Measurements from ENCODE around the gene CCDC110.

Gene CCDC110

DNA sequence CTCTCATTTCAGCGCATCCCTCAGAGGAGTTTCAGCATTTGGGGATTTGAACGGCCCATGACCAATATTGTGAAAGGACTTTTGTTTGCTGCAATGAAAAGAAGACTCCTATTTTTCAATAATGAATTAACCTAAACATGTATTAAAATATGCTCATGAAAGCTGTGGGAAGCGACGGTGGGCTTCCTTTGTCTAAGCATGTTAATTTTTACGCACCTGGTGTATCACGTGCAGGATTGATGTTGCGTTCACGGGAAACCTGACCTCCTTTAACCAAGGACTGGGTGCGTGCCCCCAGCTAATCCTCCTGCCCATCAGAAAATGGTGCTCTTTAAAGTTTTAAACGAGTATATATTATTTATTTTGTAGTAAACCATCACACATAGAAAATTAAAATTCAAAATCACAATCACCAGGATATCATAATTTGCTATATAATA is 590 bp upstream of the CCDC110 start:
- no peak for DNase-seq (ENCODE audit: low read depth in 2 of 2)

DNA sequence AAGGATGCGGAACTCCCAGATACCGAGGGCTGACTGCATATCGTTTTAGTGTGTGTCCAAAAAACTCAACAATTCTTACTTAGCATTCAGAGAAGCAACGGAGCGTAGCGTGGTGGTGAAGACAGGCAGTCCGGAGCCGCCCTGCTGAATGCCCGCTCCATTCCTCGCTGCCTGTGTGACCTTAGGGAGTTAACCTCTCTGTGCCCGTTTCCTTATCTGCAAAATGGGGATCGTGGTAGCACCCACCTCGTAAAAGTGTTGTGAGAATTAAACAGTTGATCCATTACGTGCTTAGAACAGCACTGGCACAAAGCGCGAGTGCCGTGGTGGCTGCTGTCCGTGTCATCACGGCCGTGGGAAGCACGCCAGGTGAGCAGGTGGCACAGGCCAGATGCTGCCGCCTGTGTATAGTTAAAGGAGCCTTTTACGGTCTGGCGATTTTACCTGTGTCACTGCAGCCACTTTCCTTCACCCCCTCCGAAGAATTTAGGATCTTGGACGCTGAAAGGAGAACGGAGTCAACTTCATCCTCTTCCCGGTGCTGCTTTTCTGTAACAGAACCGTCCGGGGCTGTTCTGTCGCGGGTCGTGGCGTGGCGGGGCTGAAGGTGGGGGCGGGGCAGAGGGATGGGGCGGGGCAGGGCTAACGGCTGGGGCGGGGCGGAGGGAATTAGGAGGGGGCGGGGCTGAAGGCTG is 885 bp downstream of the CCDC110 start:
- DNase-seq (ENCODE audit: low read depth in 2 of 2): no peak

DNA sequence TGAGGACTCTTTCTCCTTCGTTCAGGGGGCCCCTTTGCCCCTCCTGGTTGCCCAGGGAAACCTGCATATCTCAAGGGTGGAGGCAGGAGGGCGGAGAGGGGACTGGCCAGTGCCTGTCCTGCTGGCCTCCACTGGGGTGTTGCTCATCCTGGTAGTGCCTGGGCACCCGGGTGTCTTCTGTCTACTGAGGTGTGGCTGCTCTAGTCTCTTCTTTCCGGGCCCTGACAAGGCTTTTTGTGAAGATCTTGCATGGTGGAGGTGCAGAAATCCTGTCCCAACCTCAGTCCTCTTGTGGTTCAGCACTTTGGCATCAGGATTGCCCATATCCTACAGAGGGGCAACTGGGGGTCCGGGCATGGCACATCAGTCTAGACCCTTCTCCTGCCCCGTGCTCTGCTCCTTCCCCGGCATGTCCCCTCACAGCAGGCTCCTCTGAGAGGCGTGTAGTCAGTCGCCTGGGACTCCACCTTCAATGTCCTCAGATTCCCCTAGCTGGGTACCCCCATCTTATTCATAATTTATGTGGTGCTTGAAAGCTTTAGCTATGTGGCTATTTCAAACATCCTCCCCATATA is 1.9 kb downstream of the CCDC110 start:
- DNase-seq (ENCODE audit: low read depth in 2 of 2): no peak

DNA sequence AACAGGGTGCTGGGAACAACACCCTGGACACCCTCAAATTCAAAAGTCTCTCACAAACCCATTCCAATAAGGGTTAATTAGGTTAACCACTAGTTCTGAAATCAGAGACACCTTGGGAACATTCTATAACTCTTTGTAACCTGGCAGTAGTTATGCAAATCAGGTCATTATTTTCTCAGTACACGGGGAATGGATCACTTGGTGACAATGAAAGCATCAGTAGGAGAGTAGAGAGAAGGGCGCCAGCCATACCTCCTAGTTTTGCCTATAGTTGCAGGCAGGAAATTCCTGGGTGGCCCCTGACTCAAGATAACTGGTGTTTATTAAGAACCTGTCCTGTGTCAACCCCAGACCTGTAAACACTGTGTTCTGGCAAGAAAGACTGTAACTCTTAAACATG is 2.5 kb downstream of the CCDC110 start:
- DNase-seq (ENCODE audit: low read depth in 2 of 2): no peak

DNA sequence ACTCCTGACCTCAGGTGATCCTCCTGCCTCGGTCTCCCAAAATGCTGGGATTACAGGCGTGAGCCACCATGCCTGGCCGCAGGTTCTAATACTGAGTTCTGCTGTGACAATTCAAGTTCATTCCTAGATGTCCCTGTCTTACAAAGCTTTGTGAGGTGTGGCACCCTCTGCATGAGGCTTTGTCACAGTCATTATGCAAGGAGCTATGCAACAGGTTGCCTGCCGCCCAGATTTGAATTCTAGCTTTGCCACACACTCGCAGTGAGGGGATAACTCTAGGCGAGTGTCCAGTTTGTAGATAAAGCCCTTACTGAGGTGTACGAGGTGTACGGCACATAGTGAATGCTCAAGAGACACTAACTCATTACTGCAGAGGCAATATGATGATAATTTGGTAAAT is 3.5 kb downstream of the CCDC110 start:
- DNase-seq (ENCODE audit: low read depth in 2 of 2): no peak

DNA sequence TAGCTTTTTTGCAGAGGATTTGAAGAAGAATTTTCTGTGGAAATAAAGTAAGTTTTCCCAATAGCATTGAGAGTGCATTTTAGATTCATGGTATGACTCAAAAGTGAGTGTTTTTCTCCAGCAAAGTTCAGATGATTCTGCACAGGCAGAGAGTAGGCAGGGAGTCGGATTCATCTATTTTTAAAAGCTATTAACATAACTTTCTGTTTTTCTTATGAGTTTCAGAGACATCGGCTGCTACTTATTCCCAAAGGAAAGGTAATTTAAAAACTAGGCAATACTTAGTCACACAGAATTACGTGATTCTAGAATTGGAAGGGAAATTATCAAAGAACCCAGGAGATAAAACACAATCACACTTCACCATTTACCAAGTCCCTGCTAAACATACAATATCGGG is 4.4 kb downstream of the CCDC110 start:
- DNase-seq (ENCODE audit: low read depth in 2 of 2): no peak

DNA sequence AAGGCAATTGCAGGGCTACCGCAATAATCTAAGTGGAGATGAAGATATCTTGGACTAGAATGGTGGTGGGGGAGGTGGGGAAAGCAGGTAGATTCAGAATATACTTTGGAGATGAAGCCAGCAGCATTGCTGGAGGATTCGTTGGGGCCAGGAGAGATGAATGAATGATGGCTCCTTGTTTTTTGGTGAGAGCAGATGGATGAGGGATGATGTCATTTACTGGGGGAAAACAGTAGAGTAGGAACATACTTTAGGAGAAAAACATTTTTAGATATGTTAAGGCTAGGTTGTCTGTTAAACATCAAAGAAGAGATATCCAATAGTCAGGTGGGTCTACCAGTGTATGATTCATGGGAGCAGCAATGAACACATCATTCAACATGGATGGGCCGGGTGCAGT is 5.8 kb downstream of the CCDC110 start:
- no peak for DNase-seq (ENCODE audit: low read depth in 2 of 2)

DNA sequence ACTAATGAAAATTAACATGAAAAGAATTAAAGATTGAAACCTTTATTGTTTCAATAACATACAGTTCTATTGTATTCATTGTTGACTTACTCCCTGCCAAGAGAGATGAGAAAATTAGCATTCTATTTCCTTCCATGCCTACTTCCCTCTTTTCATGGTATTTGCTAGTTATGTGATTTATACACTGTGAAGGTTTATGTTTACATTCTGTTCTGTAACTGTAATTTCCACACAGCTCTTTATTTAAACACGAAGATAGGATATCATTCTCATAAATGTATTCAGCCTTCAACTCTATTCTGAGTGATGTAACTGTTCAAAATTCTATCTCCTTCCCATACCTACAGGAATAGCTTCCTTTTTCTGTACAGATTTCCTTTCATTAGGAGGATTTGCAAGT is 6.6 kb downstream of the CCDC110 start:
- DNase-seq (ENCODE audit: low read depth in 2 of 2): no peak

DNA sequence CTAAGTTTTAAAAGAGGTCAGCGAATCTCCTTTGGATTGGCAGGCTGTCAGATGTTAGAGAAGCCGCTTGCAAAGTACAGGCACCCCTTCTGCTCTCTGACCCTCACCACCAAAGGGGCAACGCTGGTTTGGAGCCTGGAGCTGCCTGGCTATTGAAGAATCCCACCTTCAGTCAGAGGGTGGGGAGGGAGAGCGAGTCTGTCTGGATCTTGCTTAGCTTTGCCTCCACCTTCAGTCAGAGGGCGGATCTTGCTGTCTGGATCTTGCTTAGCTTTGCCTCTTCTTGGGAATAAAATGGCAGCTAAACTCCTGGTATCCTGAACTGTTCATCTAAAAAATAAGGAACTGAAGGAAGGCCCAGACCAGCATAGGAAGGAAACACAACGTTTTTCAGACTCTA is 7.3 kb downstream of the CCDC110 start:
- no peak for DNase-seq (ENCODE audit: low read depth in 2 of 2)

DNA sequence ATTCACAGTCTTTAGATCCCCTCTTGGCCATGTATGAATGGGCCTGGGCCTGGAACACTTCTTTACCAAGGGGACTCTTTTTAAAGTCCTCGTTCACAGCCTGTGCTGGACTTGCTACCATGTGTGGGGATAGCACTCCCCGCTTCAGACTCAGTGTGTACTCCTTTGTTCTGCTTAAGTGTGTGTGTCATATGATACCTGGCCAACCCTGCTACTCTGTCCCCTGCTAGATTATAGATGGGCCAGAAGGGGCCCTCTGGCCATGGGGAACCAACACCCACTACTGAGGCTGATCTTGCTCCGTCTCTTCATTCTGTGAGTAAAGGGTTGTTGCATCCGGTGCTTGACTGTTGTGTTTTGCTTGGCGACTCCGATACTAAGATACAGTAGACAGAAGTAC is 8.0 kb downstream of the CCDC110 start:
- no peak for DNase-seq (ENCODE audit: low read depth in 2 of 2)

DNA sequence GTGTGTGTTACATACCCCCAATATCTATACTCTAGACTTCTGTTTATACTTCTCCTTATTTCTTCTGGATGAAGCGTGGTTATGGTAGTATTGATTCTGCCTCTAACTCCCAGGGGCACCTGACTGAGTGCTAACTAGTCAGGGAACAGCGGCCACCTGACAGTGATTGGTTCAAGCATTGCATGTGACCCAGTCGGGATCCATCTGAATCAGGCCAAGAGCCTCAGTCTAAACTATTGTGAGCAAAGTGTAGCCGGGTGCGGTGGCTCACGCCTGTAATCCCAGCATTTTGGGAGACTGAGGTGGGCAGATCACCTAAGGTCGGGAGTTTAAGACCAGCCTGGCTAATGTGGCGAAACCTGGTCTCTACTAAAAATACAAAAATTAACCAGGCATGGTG is 10.0 kb downstream of the CCDC110 start:
- DNase-seq (ENCODE audit: low read depth in 2 of 2): no peak

DNA sequence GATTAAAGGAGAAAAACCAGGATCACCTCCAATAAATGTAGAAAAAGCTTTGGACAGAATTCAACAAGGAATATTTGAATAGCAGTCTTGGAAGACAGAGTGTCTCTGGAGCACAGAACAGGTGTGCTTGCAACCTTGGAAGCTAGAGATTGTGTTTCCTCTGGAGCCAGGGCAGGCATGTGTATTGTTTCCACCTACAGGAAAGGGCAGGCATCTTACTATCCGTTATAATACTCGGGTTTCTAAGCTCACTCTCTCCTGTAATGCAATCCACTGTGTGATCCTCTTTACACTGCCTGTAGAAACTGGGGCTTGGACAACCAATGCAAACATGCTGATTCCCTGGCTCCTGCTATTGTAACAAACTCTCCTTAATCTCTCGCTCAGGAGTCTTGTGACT is 14.4 kb downstream of the CCDC110 start:
- DNase-seq (ENCODE audit: low read depth in 2 of 2): no peak

DNA sequence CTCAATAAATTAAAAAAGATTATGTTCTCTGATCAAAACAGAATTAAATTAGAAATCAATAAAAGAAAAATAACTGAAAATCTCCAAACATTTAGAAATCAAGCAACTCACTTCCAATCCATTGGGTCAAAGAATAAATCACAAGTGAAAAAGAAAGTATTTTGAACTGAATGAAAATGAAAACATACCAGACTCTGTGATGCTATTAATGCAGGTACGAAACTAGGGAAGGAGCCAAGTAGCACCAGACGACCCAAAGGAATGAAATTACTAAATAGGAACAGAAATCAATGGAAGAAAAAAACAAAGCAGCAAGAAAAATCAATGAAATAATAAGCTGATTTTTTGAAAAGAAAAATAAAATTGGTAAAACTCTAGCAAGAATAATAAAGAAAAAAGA is 15.4 kb downstream of the CCDC110 start:
- DNase-seq (ENCODE audit: low read depth in 2 of 2): no peak

DNA sequence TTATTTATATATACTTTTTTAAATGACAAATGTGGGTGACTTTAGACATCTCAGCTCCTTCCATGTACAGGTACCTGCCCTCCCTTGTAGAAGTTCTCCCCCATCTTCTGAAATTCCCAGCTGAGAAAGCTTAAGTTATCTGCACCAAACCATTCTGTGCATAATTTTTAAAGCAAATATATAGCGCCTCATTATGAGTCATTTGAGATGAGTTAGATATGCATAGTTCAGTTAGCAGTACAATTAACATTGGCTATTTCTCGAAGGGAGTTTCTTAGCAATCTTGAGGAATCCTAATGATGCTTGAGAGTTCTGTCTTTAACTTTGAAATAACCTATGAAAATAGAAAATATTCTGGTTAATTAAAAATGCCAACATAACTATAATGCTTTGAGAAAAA is 26.3 kb downstream of the CCDC110 start:
- no peak for DNase-seq (ENCODE audit: low read depth in 2 of 2)

DNA sequence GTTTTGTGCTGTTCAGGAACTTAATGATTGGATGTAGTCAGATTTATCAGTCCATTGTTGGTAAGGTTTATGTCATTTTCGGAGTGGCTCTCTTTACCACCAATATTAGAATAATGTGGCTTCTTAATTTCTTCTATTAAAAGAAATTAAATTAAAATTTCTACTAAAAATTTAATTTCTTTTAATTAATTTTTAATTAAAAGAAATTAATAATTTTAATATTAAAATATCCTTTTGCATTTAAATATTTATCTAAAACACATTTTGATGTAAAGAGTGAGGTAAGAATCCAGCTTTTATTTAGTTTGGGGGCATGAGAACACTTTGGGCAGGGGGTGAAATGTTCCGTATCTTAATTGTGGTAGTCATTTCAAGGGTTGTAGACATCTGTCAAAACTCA is 30.1 kb downstream of the CCDC110 start:
- no peak for DNase-seq (ENCODE audit: low read depth in 2 of 2)

DNA sequence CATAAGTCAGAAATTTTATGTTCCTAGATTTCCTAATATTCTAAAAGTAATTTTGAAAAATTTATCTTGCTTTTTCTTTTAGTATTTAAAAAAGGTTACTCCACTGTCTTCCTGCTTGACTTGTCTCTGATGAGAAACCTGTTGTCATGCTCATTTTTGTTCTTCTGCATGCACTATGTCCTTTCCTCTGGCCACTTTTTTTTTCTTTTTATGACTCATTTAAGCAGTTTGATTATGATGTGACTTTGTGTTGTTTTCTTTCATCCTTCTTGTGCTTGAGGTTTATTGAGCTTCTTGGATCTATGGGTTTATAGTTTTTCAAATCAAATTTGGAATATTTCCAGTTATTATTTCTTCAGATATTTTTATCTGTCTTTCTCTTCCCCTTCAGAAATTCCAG is 33.7 kb downstream of the CCDC110 start:
- DNase-seq (ENCODE audit: low read depth in 2 of 2): no peak

DNA sequence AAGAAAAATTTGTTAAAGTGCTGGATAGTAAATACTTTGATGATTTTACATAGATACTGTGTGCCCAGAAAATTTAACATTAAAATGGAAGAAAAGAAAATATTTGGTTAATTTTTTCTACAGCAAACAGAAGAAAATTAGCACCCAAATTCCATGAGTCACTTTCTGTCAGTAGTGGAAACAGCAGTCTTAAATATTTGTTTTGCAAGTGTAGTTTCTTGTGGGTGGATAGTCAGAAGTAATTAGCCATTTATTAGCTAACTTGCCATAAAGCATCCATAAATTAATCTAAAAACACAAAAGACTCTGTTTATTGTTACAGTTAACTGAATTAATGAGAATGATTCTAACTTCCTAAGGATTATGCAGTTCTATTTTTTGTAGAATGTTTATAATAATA is 36.1 kb downstream of the CCDC110 start:
- DNase-seq (ENCODE audit: low read depth in 2 of 2): no peak

DNA sequence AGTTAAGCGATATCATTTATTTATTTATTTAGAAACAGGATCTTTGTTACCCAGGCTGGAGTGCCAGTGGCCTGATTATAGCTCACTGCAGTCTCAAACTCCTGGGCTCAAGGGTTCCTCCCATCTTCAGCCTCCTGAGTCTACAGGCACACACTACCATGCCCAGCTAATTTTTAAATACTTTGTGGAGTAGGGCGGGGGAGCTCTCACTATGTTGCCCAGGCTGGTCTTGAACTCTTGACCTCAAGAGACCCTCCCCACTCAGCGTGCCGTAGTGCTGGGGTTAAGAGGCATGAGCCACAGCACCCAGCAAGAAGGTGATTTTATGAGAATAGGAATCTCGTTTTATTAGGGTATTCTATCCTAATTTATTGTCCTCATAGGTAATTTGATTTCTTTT is 41.9 kb downstream of the CCDC110 start:
- DNase-seq (ENCODE audit: low read depth in 2 of 2): no peak

DNA sequence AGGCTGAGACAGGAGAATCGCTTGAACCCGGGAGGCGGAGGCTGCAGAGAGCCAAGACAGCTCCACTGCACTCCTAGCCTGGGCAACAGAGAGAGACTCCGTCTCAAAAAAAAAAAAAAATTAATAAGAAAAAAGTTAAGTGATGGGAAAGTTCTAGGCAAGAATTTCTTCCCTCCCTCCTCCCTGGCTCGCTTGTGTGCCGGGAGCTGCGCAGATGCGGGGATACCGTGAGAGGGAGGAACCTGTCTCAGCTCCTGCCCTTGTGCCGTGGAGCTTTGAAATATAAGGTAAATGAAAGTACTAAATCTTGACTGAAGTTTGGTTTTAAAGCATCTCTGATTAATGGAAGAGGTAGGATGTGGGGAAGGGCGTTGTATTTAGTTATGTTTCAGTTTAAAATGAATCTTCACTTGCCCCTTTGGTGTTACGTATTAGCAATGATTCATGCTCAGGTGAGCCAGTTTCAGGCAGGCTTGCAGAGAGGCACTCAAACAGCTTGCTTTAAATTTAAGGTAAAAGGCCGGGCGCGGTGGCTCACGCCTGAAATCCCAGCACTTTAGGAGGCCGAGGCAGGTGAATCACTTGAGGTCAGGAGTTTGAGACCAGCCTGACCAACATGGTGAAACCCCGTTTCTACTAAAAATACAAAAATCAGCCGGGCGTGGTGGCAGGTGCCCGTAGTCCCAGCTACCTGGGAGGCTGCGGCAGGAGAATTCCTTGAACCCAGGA is 44.4 kb downstream of the CCDC110 start:
- no peak for DNase-seq (ENCODE audit: low read depth in 2 of 2)

DNA sequence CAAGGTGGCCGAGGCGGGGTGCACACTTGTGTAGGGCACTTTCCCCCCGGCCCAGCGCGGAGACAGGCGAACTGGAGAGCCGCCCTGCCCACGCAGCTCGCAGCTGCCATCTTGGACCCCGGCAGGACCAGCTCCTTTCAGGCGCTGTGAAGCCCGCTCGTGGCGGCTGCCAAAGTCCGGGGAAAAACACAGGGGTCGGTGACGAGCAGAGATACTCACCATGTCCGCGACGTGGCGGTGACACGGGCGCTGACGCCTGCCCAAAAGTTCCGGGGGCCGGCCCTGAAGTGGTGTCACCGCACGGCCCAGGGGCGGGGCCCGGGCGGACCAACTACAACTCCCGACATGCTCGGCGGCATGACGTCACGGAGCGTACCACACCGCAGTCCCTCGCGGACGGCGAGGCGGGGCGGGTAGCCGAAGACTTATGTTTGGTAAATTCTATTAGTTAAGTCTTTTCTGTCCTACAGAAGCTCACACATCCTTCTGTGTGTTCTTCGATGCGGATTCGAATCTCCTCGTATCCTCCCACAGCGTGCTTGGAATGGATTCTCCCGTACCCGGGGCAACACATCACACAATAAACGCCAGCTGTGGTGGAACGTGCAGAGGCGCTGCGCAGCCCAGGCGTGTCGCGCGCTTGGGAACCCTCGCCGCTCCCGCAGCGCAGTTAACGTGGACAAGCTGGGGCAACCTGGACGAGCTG is 45.7 kb downstream of the CCDC110 start, which contains the start of gene UFSP2:
Gene UFSP2 (minus strand): TSS at position 318 of the 706 bp plus-strand sequence. CDS start 96 bp downstream, at position 222.
- peak; percentile 76 to 80 for DNase-seq (ENCODE audit: low read depth in 2 of 2)

DNA sequence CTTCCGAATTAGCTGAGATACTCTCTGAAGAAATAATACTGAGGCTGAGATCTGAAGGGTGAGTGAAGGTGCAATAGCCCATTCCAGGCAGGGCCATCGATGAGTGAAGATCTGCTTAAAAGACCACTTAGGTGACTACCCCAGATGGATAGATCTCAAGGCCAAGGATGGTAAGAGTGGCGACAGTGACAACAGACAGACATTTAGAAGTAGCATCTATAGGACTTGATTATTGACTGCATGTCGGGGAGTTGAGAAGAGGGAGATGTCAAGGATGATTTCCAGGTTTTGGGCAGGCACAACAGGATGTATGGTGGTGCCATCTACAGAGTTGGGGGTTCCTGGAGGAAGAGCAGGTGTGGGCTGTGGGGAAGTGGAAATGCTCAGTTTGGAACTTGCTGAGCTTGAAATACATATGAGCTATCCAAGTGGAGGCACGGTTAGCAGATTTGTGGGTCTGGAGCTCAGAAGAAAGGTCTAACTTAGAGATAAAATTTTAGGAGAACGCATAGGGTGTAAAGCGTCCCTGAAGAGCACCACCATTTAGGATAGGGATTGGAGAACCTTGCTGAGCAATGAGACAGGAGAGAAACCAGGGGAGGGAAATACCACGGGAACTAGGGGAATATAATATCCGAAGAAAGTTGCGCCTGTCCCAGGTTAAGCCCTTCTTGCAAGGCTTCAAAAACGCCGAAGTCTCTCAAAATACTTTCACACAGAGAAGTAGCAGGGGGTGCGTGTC is 46.5 kb downstream of the CCDC110 start:
- DNase-seq (ENCODE audit: low read depth in 2 of 2): no peak
